WERI-Rb-1 (cell line): ENCODE data around the gene CCDC150.

Experiments used
- DNase-seq: peaks from one replicate; pipeline ENCODE4 v3.0.0-alpha.2; 2020
- H3K27ac ChIP-seq: fragments of 250-450 bp; sonication (Bioruptor Pico); 2 replicates; pipeline ENCODE4 v1.5.1; 2020; ENCODE audit warnings: mild to moderate bottlenecking, moderate library complexity
- H3K27me3 ChIP-seq: fragments of 250-450 bp; sonication (Bioruptor Pico); 2 replicates; pipeline ENCODE4 v1.5.1; 2021; ENCODE audit warnings: mild to moderate bottlenecking, low read depth, moderate library complexity; ENCODE audit not compliant: insufficient read depth, severe bottlenecking
- H3K36me3 ChIP-seq: fragments of 250-450 bp; sonication (Bioruptor Pico); 2 replicates; pipeline ENCODE4 v1.5.1; 2020; ENCODE audit warnings: mild to moderate bottlenecking, moderate library complexity
- H3K4me3 ChIP-seq: 2 replicates; pipeline ENCODE4 v1.5.1; 2011; ENCODE audit warnings: low read depth, mild to moderate bottlenecking, control low read depth, low read length
- H3K9me3 ChIP-seq: fragments of 250-450 bp; sonication (Bioruptor Pico); 2 replicates; pipeline ENCODE4 v1.5.1; 2021; ENCODE audit warnings: mild to moderate bottlenecking, moderate library complexity; ENCODE audit not compliant: severe bottlenecking
- TF ChIP-seq, protein P1 (sequence below): IDR thresholded peaks from 2 replicates; pipeline ENCODE4 v1.5.1; 2011; ENCODE audit warnings: low read depth, mild to moderate bottlenecking, control low read depth, inconsistent platforms, low read length

Gene CCDC150

GRCh38 chr2:196610796-196611195 lies 28.7 kb upstream of the CCDC150 start:
- Histone ChIP-seq H3K9me3 (no peaks in the 10 kb centered on the region), H3K4me3 (no peak overlapping the region), H3K27me3 (no peaks in the 10 kb centered on the region), H3K27ac (no peak overlapping the region), H3K36me3 (no peaks in the 10 kb centered on the region)
- DNase-seq, result no peak
- TF ChIP-seq, protein P1, sequence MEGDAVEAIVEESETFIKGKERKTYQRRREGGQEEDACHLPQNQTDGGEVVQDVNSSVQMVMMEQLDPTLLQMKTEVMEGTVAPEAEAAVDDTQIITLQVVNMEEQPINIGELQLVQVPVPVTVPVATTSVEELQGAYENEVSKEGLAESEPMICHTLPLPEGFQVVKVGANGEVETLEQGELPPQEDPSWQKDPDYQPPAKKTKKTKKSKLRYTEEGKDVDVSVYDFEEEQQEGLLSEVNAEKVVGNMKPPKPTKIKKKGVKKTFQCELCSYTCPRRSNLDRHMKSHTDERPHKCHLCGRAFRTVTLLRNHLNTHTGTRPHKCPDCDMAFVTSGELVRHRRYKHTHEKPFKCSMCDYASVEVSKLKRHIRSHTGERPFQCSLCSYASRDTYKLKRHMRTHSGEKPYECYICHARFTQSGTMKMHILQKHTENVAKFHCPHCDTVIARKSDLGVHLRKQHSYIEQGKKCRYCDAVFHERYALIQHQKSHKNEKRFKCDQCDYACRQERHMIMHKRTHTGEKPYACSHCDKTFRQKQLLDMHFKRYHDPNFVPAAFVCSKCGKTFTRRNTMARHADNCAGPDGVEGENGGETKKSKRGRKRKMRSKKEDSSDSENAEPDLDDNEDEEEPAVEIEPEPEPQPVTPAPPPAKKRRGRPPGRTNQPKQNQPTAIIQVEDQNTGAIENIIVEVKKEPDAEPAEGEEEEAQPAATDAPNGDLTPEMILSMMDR, result no peak

GRCh38 chr2:196613302-196613701 lies 26.2 kb upstream of the CCDC150 start:
- TF ChIP-seq, protein P1, result no peak
- Histone ChIP-seq H3K9me3 (no peaks in the 10 kb centered on the region), H3K27ac (no peak overlapping the region), H3K27me3 (no peaks in the 10 kb centered on the region), H3K4me3 (no peak overlapping the region), H3K36me3 (no peaks in the 10 kb centered on the region)
- DNase-seq, result no peak

DNA sequence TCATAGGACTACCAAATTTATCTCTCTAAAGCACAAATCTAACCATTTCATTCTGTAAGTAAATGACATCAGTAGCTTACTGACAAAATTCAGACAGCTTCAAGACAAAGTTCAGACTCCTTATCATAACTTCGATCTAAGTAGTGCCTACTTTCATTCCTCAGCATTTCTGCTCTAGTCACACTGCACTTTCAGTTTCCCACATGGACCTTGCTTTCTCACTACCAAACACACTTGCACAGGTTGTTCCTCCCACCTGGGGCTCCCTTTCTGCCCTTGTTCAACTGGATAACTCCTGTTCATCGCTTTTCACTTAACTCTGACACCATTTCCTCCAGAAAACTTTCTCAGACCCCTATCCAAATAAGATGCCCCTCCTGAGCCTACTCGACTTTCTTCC lies 22.1 kb upstream of the CCDC150 start:
- H3K27me3 ChIP-seq, result no peaks in the 10 kb centered on the region
- H3K4me3 ChIP-seq, result no peak overlapping the region
- TF ChIP-seq, protein P1, result no peak
- no peak overlapping the region for H3K27ac ChIP-seq
- no peaks in the 10 kb centered on the region for H3K9me3 ChIP-seq
- DNase-seq, result no peak
- no peaks in the 10 kb centered on the region for H3K36me3 ChIP-seq

DNA sequence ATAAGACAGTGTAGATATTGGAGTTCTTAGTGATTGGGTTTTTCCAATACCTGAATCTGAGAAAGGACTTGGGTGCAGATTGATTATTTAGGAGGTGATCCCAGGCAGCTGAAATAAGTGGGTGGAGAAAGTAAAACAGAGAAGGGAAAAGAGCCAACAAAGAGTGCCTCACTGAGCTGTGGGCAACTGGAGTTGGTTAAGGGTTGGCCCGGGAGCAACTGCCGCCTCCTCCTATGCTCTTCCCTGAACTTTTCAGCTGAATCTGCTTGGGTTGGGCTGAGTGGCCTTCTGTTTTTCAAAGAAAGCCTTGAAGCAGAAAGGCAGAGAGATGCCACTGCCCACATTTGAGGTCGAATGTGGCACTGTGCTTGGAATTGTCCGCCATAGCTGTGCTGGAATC lies 20.9 kb upstream of the CCDC150 start:
- H3K27me3 ChIP-seq, result no peaks in the 10 kb centered on the region
- H3K4me3 ChIP-seq, result no peak overlapping the region
- TF ChIP-seq, protein P1, result no peak
- DNase-seq, result no peak
- no peaks in the 10 kb centered on the region for H3K36me3 ChIP-seq
- no peak overlapping the region for H3K27ac ChIP-seq
- no peaks in the 10 kb centered on the region for H3K9me3 ChIP-seq

- H3K9me3 ChIP-seq, result no peaks in the 10 kb centered on the region
- H3K27ac ChIP-seq, result no peak overlapping the region
- no peaks in the 10 kb centered on the region for H3K36me3 ChIP-seq
- TF ChIP-seq, protein P1, result no peak
- no peak overlapping the region for H3K4me3 ChIP-seq
- no peaks in the 10 kb centered on the region for H3K27me3 ChIP-seq
- no peak for DNase-seq
These were observed 9.0 kb upstream of the CCDC150 start for GRCh38 chr2:196630531-196630930.

GRCh38 chr2:196635156-196635555 lies 4.4 kb upstream of the CCDC150 start:
- Histone ChIP-seq H3K4me3 (no peak overlapping the region), H3K27ac (no peak overlapping the region), H3K9me3 (no peaks in the 10 kb centered on the region), H3K36me3 (no peaks in the 10 kb centered on the region), H3K27me3 (no peaks in the 10 kb centered on the region)
- no peak for DNase-seq
- TF ChIP-seq, protein P1, result no peak
